Keratinocyte (primary cell): ENCODE data around the gene FAF2. TPM values are rescaled to one million over a fixed set of nuclear protein-coding genes. Genes with fewer than 3 reads are reported as not detected.

ENCODE experiments used
- DNase-seq: peaks from one replicate; pipeline ENCODE4 v3.0.0-alpha.2; 2011; ENCODE audit warnings: low read depth, missing footprints, low spot score
- FAIRE-seq: peaks from 2 replicates; lab custom pipeline; 2011; peaks lifted over from hg19 to GRCh38; lab: Jason Lieb, UNC
- H2AFZ ChIP-seq: 2 replicates; pipeline ENCODE4 v1.6.0; 2012; ENCODE audit warnings: low read length, control low read depth, inconsistent platforms; ENCODE audit not compliant: control insufficient read depth
- H3K27ac ChIP-seq: 2 replicates; pipeline ENCODE4 v1.5.1; 2011; ENCODE audit warnings: low read length; ENCODE audit not compliant: control insufficient read depth, insufficient read depth
- H3K27me3 ChIP-seq: 3 replicates; pipeline ENCODE4 v1.6.0; 2011; ENCODE audit warnings: low read length; ENCODE audit not compliant: control insufficient read depth, insufficient read depth; ENCODE audit errors: extremely low read depth
- H3K36me3 ChIP-seq, 2 experiments: 2 replicates in 1 of 2; 3 replicates in 1 of 2; pipeline ENCODE4 v1.5.1; 2011; ENCODE audit warnings: low read length in 2 of 2, mild to moderate bottlenecking in 1 of 2; ENCODE audit not compliant: control insufficient read depth in 2 of 2, insufficient read depth in 2 of 2; ENCODE audit errors: extremely low read depth in 1 of 2
- H3K4me1 ChIP-seq: 3 replicates; pipeline ENCODE4 v1.5.1; 2011; ENCODE audit warnings: low read length; ENCODE audit not compliant: control insufficient read depth, insufficient read depth; ENCODE audit errors: extremely low read depth
- H3K4me2 ChIP-seq: 3 replicates; pipeline ENCODE4 v1.6.0; 2011; ENCODE audit warnings: low read depth, low read length; ENCODE audit not compliant: control insufficient read depth, insufficient read depth; ENCODE audit errors: extremely low read depth
- H3K4me3 ChIP-seq, 3 experiments: fragments of 200-600 bp in 1 of 3; sonication (generic) in 1 of 3; 2 replicates in 2 of 3; 3 replicates in 1 of 3; pipeline ENCODE4 v1.5.1; 2011 to 2016; ENCODE audit warnings: low read length in 3 of 3, mild to moderate bottlenecking in 3 of 3, control low read depth in 2 of 3, inconsistent platforms in 1 of 3, low read depth in 1 of 3, mixed read lengths in 1 of 3, mixed run types in 1 of 3, moderate library complexity in 1 of 3; ENCODE audit not compliant: control insufficient read depth in 2 of 3, insufficient read depth in 2 of 3; ENCODE audit errors: extremely low read depth in 1 of 3
- H3K79me2 ChIP-seq: 2 replicates; pipeline ENCODE4 v1.6.0; 2012; ENCODE audit warnings: low read length; ENCODE audit not compliant: control insufficient read depth, insufficient read depth
- H3K9ac ChIP-seq: 3 replicates; pipeline ENCODE4 v1.6.0; 2011; ENCODE audit warnings: low read length; ENCODE audit not compliant: control insufficient read depth, insufficient read depth; ENCODE audit errors: extremely low read depth
- H3K9me1 ChIP-seq: 3 replicates; pipeline ENCODE4 v1.6.0; 2011; ENCODE audit warnings: low read length; ENCODE audit not compliant: control insufficient read depth, insufficient read depth; ENCODE audit errors: extremely low read depth
- H3K9me3 ChIP-seq: 2 replicates; pipeline ENCODE4 v1.5.1; 2012; ENCODE audit warnings: low read depth, low read length; ENCODE audit not compliant: control insufficient read depth
- H4K20me1 ChIP-seq: 3 replicates; pipeline ENCODE4 v1.6.0; 2011; ENCODE audit warnings: low read length; ENCODE audit not compliant: control insufficient read depth, insufficient read depth; ENCODE audit errors: extremely low read depth
- CTCF ChIP-seq, 3 experiments: IDR thresholded peaks in 1 of 3; conservative IDR thresholded peaks in 1 of 3; optimal IDR thresholded peaks in 1 of 3; 2 replicates in 2 of 3; 3 replicates in 1 of 3; pipeline versions ENCODE3 to v1.5.1; 2011; ENCODE audit warnings: low read length in 3 of 3, mild to moderate bottlenecking in 3 of 3, moderate library complexity in 2 of 3, control low read depth in 1 of 3, inconsistent platforms in 1 of 3; ENCODE audit not compliant: insufficient read depth in 2 of 3; ENCODE audit errors: extremely low read depth in 1 of 3
- EZH2 ChIP-seq: IDR thresholded peaks from one replicate; pipeline ENCODE4 v1.6.1; 2012; ENCODE audit warnings: inconsistent platforms, mild to moderate bottlenecking, low read length, moderate library complexity
- dilution Hi-C: fragments of 300-500 bp; cut with MboI; formaldehyde crosslinking; loops from one replicate; pipeline ENCODE4 v1.7.0; 2020; ENCODE audit warnings: low sequenced_read_pairs; ENCODE audit not compliant: extremely low pct_ligation_motif_present
- polyA plus RNA-seq, 5 experiments: library from polyadenylated mRNA; depleted of rRNA in 3 of 5; stranded (reverse) in 3 of 5; stranded (forward) in 1 of 5; unstranded in 1 of 5; fragments of >200 nt; gene quantifications; 1 replicate in 1 of 5; 2 replicates in 3 of 5; 3 replicates in 1 of 5; pipeline versions ENCODE4 v1.2.1 to v1.2.3, GENCODE V29; 2011 to 2012; ENCODE audit warnings: missing spikeins in 2 of 5, low read depth in 1 of 5, low replicate concordance in 1 of 5

The FAF2 gene
- polyA plus RNA-seq, 1 donor (not counting 4 experiments of a cell fraction or from before 2014, with no cell fraction given) = 52.9 TPM

GRCh38 chr5:176450077-176450476 is 1.9 kb downstream of the FAF2 start:
- Histone ChIP-seq H3K9me3 (no peaks in the 10 kb centered on the region), H3K9me1 (no peaks in the 10 kb centered on the region), H3K27me3 (no peaks in the 10 kb centered on the region), H3K9ac (no peak overlapping the region), H2AFZ (no peak overlapping the region), H3K4me1 (peaks cover 19% of the 10 kb centered on the region), H3K4me2 (peak overlapping the region; percentile 99), H3K27ac (no peak overlapping the region), H3K79me2 (peaks cover 64% of the 10 kb centered on the region), H3K36me3 (peaks cover 2 to 7% of the 10 kb centered on the region in 2 experiments), H3K4me3 (peak overlapping the region in 1 of 3 experiments; percentile 18), H4K20me1 (no peaks in the 10 kb centered on the region)
- DNase-seq (no peak), FAIRE-seq (no peak)
- dilution Hi-C loops = no loop called here
- no peak for TF ChIP-seq CTCF (optimal IDR thresholded peaks at IDR 0.05 in 1 of 3, IDR thresholded peaks at IDR 0.05 in 1 of 3, conservative IDR thresholded peaks at IDR 0.05 in 1 of 3; ENCODE audit: extremely low read depth in 1 of 3, insufficient read depth in 2 of 3, low read length in 3 of 3)
- TF ChIP-seq EZH2 = no peak

- Histone ChIP-seq H4K20me1 (no peaks in the 10 kb centered on the region), H3K27ac (no peak overlapping the region), H3K9me3 (no peaks in the 10 kb centered on the region), H3K4me3 (no peak overlapping the region), H3K9ac (no peak overlapping the region), H3K79me2 (peaks cover 85% of the 10 kb centered on the region), H2AFZ (no peak overlapping the region), H3K4me2 (no peak overlapping the region), H3K36me3 (peaks cover 2 to 7% of the 10 kb centered on the region in 2 experiments), H3K4me1 (peaks cover under 1% of the 10 kb centered on the region), H3K9me1 (no peaks in the 10 kb centered on the region), H3K27me3 (no peaks in the 10 kb centered on the region)
- dilution Hi-C loops = no loop called here
- no peak for FAIRE-seq
- DNase-seq = no peak
- TF ChIP-seq CTCF (optimal IDR thresholded peaks at IDR 0.05 in 1 of 3, IDR thresholded peaks at IDR 0.05 in 1 of 3, conservative IDR thresholded peaks at IDR 0.05 in 1 of 3; ENCODE audit: extremely low read depth in 1 of 3, insufficient read depth in 2 of 3, low read length in 3 of 3) (no peak), EZH2 (no peak)
These were observed 6.7 kb downstream of the FAF2 start for GRCh38 chr5:176454724-176455394.
